Measurements from ENCODE around the gene ZCCHC18.

ZCCHC18 gene

DNA sequence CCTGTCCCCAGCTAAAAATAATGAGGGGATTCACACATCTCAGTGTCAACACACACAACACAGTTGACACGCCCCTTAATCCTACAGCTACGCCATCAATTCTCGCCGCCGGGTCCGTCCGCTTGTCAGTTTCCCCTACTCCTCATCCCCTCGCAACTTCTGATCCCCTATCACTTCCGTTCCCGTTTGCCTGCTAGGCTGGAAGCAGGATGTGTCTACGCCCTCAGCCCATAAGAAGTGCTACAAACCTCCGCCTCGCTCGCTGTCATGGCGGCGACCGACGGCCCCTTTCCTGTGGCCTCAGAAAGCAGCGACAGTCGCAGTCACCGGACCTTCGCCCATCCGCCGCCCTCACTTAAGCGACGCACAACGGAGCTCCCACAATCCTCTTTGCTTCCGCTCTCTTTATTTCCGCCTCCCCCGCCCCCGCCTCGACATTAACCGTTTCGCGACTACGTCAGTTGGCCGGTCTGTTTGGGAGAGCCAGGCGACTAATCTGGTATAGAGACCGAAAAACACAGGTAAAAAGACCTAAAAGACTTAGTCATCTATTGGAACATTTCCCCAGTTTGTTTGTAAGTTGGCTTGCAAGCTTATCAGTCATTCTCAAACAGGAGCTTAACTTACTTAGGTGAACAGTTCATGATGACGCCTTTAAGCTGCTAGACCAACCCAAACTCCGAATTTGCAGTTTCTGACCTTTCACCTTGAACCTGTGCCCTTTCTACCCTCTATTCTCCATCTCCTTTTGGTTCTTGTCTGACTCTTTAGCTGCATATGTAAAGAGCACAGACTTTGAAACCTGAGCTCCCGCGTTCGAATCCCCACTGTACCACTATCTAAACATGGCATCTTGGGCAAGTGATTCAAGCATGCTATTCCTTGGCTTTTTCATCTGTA is 44.6 kb downstream of the ZCCHC18 start, which contains the start of gene SLC25A53:
Gene SLC25A53 (minus strand): TSS at position 380 of the 900 bp plus-strand sequence. CDS start 51,752 bp downstream, outside the sequence.
- peak; percentile 90 for DNase-seq (ENCODE audit: low read depth)
- TF ChIP-seq, protein P1, sequence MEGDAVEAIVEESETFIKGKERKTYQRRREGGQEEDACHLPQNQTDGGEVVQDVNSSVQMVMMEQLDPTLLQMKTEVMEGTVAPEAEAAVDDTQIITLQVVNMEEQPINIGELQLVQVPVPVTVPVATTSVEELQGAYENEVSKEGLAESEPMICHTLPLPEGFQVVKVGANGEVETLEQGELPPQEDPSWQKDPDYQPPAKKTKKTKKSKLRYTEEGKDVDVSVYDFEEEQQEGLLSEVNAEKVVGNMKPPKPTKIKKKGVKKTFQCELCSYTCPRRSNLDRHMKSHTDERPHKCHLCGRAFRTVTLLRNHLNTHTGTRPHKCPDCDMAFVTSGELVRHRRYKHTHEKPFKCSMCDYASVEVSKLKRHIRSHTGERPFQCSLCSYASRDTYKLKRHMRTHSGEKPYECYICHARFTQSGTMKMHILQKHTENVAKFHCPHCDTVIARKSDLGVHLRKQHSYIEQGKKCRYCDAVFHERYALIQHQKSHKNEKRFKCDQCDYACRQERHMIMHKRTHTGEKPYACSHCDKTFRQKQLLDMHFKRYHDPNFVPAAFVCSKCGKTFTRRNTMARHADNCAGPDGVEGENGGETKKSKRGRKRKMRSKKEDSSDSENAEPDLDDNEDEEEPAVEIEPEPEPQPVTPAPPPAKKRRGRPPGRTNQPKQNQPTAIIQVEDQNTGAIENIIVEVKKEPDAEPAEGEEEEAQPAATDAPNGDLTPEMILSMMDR (IDR thresholded peaks at IDR 0.05; ENCODE audit: insufficient read depth, low read depth, low read length, missing control alignments), result no peak
- H3K4me3 ChIP-seq (ENCODE audit: low read depth, low read length), result peak within 1 kb of the TSS; percentile 85

Measured in GM12865 (cell line).